Mesenchymal stem cell (in vitro differentiated cells and primary cell): ENCODE data around the gene ABHD2.
A peak's percentile ranks its signal among the peaks of the same experiment; 100 is the strongest.

Experiments
- DNase-seq: peaks from one replicate; pipeline ENCODE4 v3.0.0-alpha.2; 2013
- H2AFZ ChIP-seq: one replicate; pipeline ENCODE4 v1.6.1; 2013; ENCODE audit warnings: low read depth, mild to moderate bottlenecking, control low read depth, inconsistent platforms, low read length, moderate library complexity
- H2AK5ac ChIP-seq: 2 replicates; pipeline ENCODE4 v1.6.1; 2013; ENCODE audit warnings: low read length, moderate library complexity, mild to moderate bottlenecking, inconsistent platforms; ENCODE audit not compliant: severe bottlenecking
- H2BK120ac ChIP-seq: one replicate; pipeline ENCODE4 v1.6.1; 2013; ENCODE audit warnings: low read depth, mild to moderate bottlenecking, inconsistent platforms, low read length, moderate library complexity
- H2BK12ac ChIP-seq, 2 experiments: one replicate each; pipeline ENCODE4 v1.6.1; 2013; ENCODE audit warnings: inconsistent platforms in 2 of 2, low read length in 2 of 2, mild to moderate bottlenecking in 2 of 2, moderate library complexity in 2 of 2, control low read depth in 1 of 2
- H2BK15ac ChIP-seq: one replicate; pipeline ENCODE4 v1.6.1; 2013; ENCODE audit warnings: mild to moderate bottlenecking, low read depth, inconsistent platforms; ENCODE audit not compliant: poor library complexity, severe bottlenecking
- H2BK5ac ChIP-seq: 2 replicates; pipeline ENCODE4 v1.6.1; 2013; ENCODE audit warnings: low read depth, mild to moderate bottlenecking, low read length, control low read depth, inconsistent platforms; ENCODE audit not compliant: poor library complexity, severe bottlenecking
- H3K14ac ChIP-seq, 2 experiments: one replicate each; pipeline ENCODE4 v1.6.1; 2013; ENCODE audit warnings: inconsistent platforms in 2 of 2, low read length in 2 of 2, control low read depth in 1 of 2, mild to moderate bottlenecking in 1 of 2, moderate library complexity in 1 of 2
- H3K18ac ChIP-seq, 2 experiments: one replicate each; pipeline ENCODE4 v1.6.1; 2013; ENCODE audit warnings: inconsistent platforms in 2 of 2, low read length in 2 of 2, control low read depth in 1 of 2, low read depth in 1 of 2, mild to moderate bottlenecking in 1 of 2
- H3K23ac ChIP-seq, 2 experiments: one replicate each; pipeline ENCODE4 v1.6.1; 2013; ENCODE audit warnings: inconsistent platforms in 2 of 2, low read length in 2 of 2, mild to moderate bottlenecking in 2 of 2, moderate library complexity in 2 of 2, control low read depth in 1 of 2
- H3K27ac ChIP-seq: 2 replicates; pipeline ENCODE4 v1.5.1; 2013; ENCODE audit warnings: mild to moderate bottlenecking, moderate library complexity, low read length, control low read depth, inconsistent platforms; ENCODE audit not compliant: poor library complexity, severe bottlenecking
- H3K27me3 ChIP-seq, 2 experiments: 2 replicates each; pipeline versions ENCODE4 v1.6.1 to v1.7.0; 2013; ENCODE audit warnings: low read length in 2 of 2, mild to moderate bottlenecking in 2 of 2, moderate library complexity in 2 of 2, control low read depth in 1 of 2, inconsistent platforms in 1 of 2; ENCODE audit not compliant: control insufficient read depth in 1 of 2, insufficient read depth in 1 of 2
- H3K36me3 ChIP-seq, 2 experiments: 2 replicates each; pipeline versions ENCODE4 v1.6.1 to v1.7.0; 2013; ENCODE audit warnings: low read length in 2 of 2, control low read depth in 1 of 2, inconsistent platforms in 1 of 2, low read depth in 1 of 2, mild to moderate bottlenecking in 1 of 2; ENCODE audit not compliant: insufficient read depth in 2 of 2, control insufficient read depth in 1 of 2
- H3K4ac ChIP-seq, 2 experiments: one replicate each; pipeline ENCODE4 v1.6.1; 2013; ENCODE audit warnings: inconsistent platforms in 2 of 2, low read length in 2 of 2, mild to moderate bottlenecking in 2 of 2, moderate library complexity in 2 of 2, control low read depth in 1 of 2, low read depth in 1 of 2
- H3K4me1 ChIP-seq: 2 replicates; pipeline ENCODE4 v1.6.1; 2013; ENCODE audit warnings: low read depth, low read length, control low read depth; ENCODE audit not compliant: control insufficient read depth, insufficient read depth
- H3K4me2 ChIP-seq: 2 replicates; pipeline ENCODE4 v1.6.1; 2013; ENCODE audit warnings: low read length, mild to moderate bottlenecking, inconsistent platforms; ENCODE audit not compliant: poor library complexity, severe bottlenecking
- H3K4me3 ChIP-seq, 2 experiments: 2 replicates each; pipeline versions ENCODE4 v1.5.1 to v1.7.0; 2013; ENCODE audit warnings: low read length in 2 of 2, mild to moderate bottlenecking in 2 of 2, control low read depth in 1 of 2, low read depth in 1 of 2; ENCODE audit not compliant: insufficient read depth in 1 of 2
- H3K79me1 ChIP-seq: replicated peaks from 2 replicates; pipeline ENCODE4 v1.6.1; 2013; ENCODE audit warnings: mild to moderate bottlenecking, control low read depth, low read length, inconsistent platforms; ENCODE audit not compliant: poor library complexity, severe bottlenecking
- H3K9ac ChIP-seq: 2 replicates; pipeline ENCODE4 v1.7.0; 2013; ENCODE audit warnings: mild to moderate bottlenecking, low read length, moderate library complexity
- H3K9me3 ChIP-seq: 2 replicates; pipeline ENCODE4 v1.7.0; 2013; ENCODE audit warnings: mild to moderate bottlenecking, low read length; ENCODE audit not compliant: control insufficient read depth
- H4K8ac ChIP-seq: one replicate; pipeline ENCODE4 v1.6.1; 2013; ENCODE audit warnings: inconsistent platforms, mild to moderate bottlenecking, low read length, moderate library complexity
- H4K91ac ChIP-seq: one replicate; pipeline ENCODE4 v1.6.1; 2013; ENCODE audit warnings: mild to moderate bottlenecking, low read length, inconsistent platforms
- WGBS: methylation state at CpG from one replicate; pipeline ENCODE4 v1.1.7; 2013; ENCODE audit warnings: mixed read lengths; 5-methylcytosine and 5-hydroxymethylcytosine counted together

ABHD2 gene

GRCh38 chr15:89161666-89162065 lies 73.4 kb downstream of the ABHD2 start:
- H2AK5ac ChIP-seq: no peak overlapping the region

DNA sequence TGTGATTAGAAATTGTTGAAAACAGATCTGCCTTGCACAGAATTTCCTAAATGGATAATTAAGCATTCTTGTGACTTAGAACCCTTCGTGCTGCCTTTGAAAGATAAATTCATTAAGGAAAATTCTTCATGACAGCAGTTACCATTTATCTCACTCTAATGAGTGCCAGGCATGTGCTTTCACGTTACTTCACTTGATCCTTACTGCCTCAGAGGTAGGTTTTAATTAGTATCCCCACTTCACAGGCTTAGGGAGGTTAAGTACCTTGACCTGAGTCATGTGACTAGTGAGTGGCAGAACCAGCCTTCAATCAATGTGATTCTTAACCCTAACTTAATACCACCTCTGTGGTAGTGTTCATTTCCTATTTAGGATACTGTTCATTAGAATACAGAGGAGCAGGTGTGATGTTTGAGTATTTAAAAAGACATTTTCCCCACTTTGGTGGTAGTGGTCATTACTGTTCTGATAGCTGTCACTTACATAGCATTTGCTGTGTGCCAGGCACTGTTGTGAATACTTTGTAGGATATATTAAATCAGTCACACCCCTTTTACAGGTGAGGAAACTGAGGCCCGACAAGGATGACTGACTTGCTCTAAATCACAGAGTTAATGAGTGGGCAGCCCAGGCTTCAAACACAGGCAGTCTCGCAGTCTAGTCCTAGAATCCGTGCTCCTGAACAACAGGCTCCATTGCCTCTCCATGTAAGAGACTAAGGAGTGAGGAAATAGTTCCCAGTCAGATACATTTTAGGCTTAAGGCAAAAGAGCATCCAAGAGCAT lies 75.2 kb downstream of the ABHD2 start:
- Histone ChIP-seq H4K91ac (no peak overlapping the region), H2BK120ac (no peak overlapping the region), H2AFZ (no peak overlapping the region), H3K18ac (no peak overlapping the region), H3K4me1 (peaks cover 15% of the 10 kb centered on the region), H3K36me3 (peaks cover 0 to 70% of the 10 kb centered on the region in 2 experiments), H2BK12ac (no peak overlapping the region), H3K79me1 (peaks cover 4% of the 10 kb centered on the region), H3K4me2 (no peak overlapping the region), H2BK5ac (no peak overlapping the region), H2BK15ac (no peak overlapping the region), H3K9me3 (no peaks in the 10 kb centered on the region), H3K27ac (no peak overlapping the region), H3K4me3 (no peak overlapping the region), H3K4ac (no peak overlapping the region), H3K9ac (no peak overlapping the region), H3K27me3 (no peaks in the 10 kb centered on the region), H2AK5ac (no peak overlapping the region), H4K8ac (no peak overlapping the region), H3K23ac (no peak overlapping the region), H3K14ac (no peak overlapping the region)
- 91% methylated on average over 4 of the region's 5 CpGs for WGBS
- no peak for DNase-seq

More at GRCh38 chr15:89161666-89162065, 73.4 kb downstream of the ABHD2 start:
- Histone ChIP-seq H3K4me1 (peaks cover 6% of the 10 kb centered on the region), H3K27me3 (no peaks in the 10 kb centered on the region), H3K36me3 (peaks cover 3 to 73% of the 10 kb centered on the region in 2 experiments), H4K91ac (no peak overlapping the region), H3K4me2 (no peak overlapping the region), H2BK15ac (no peak overlapping the region), H2AFZ (no peak overlapping the region), H3K4ac (no peak overlapping the region), H3K79me1 (peaks cover 3% of the 10 kb centered on the region), H4K8ac (no peak overlapping the region), H3K27ac (no peak overlapping the region), H3K9ac (no peak overlapping the region), H3K4me3 (no peak overlapping the region), H3K18ac (no peak overlapping the region), H3K9me3 (no peaks in the 10 kb centered on the region), H2BK120ac (no peak overlapping the region), H3K23ac (no peak overlapping the region), H3K14ac (no peak overlapping the region), H2BK12ac (no peak overlapping the region), H2BK5ac (no peak overlapping the region)
- 90% methylated on average over 3 of the region's 3 CpGs for WGBS
- DNase-seq: no peak

DNA sequence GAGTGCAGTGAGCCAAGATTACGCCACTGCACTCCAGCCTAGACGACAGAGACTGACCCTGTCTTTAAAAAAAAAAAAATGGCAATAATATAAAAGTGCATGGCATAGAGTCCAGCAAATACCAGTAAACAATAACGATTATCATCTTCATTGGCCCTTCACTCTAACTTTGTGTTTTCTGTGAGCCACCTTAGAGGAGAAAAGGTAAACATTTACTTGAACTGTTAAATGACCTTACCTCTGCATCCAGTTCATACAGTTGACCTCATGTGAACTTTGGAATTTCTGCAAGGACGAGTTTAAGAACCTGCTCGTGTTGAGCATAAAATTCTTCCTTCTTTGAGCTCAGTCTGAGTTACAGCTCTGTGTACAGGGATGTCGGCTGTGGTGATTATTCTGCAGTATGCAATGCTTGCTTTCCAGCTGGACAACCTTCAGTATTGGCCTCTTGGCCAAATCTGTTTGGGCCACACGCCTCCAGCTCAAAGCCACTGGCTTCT lies 76.5 kb downstream of the ABHD2 start:
- H2AFZ ChIP-seq: no peak overlapping the region
- no peak overlapping the region for H3K4me2 ChIP-seq
- no peaks in the 10 kb centered on the region for H3K27me3 ChIP-seq
- no peaks in the 10 kb centered on the region for H3K9me3 ChIP-seq
- H3K4ac ChIP-seq: no peak overlapping the region
- 92% methylated on average over 5 of the region's 7 CpGs for WGBS
- H2AK5ac ChIP-seq: no peak overlapping the region
- no peak overlapping the region for H3K9ac ChIP-seq
- H3K18ac ChIP-seq: no peak overlapping the region
- no peak overlapping the region for H3K23ac ChIP-seq
- no peak overlapping the region for H4K8ac ChIP-seq
- H2BK120ac ChIP-seq: no peak overlapping the region
- H2BK15ac ChIP-seq: no peak overlapping the region
- peaks cover 15% of the 10 kb centered on the region for H3K4me1 ChIP-seq
- H2BK12ac ChIP-seq: no peak overlapping the region
- H3K79me1 ChIP-seq: peaks cover 6% of the 10 kb centered on the region
- H3K14ac ChIP-seq: no peak overlapping the region
- no peak for DNase-seq
- peaks cover 0 to 68% of the 10 kb centered on the region in 2 experiments for H3K36me3 ChIP-seq
- peak overlapping the region; percentile 52 for H3K27ac ChIP-seq
- H4K91ac ChIP-seq: no peak overlapping the region
- no peak overlapping the region for H2BK5ac ChIP-seq
- no peak overlapping the region for H3K4me3 ChIP-seq

DNA sequence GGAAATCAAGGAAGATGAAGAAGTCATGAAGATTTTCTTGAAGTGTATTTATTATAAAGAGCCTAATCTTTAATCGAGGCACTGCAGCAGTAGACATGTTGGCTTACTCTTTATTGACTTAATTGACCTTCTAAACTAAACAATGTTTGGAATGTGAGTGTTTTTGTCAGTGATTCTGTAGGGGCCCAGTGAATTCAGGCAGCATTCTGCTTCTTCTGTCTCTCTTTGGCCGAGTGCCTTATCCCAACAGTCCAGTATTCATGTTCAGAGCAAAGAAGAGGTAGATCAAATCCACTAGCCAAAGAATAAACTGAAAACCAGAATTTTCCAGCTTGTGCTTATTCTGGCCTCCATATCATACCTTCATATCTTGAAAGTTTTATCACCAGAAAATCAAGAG lies 77.4 kb downstream of the ABHD2 start:
- no peak overlapping the region for H3K27ac ChIP-seq
- H3K79me1 ChIP-seq: peaks cover 4% of the 10 kb centered on the region
- no peak overlapping the region for H2BK12ac ChIP-seq
- H3K9me3 ChIP-seq: no peaks in the 10 kb centered on the region
- no peak overlapping the region for H4K8ac ChIP-seq
- no peak overlapping the region for H4K91ac ChIP-seq
- no peak overlapping the region for H3K9ac ChIP-seq
- H2BK120ac ChIP-seq: no peak overlapping the region
- no peak overlapping the region for H3K4me3 ChIP-seq
- no peak overlapping the region for H3K4me2 ChIP-seq
- H3K4ac ChIP-seq: no peak overlapping the region
- H2AFZ ChIP-seq: no peak overlapping the region
- H2AK5ac ChIP-seq: no peak overlapping the region
- peaks cover 15% of the 10 kb centered on the region for H3K4me1 ChIP-seq
- WGBS: 83% methylated on average over 2 of the region's 2 CpGs
- no peak overlapping the region for H3K23ac ChIP-seq
- no peak overlapping the region for H2BK15ac ChIP-seq
- H3K18ac ChIP-seq: no peak overlapping the region
- peaks cover 0 to 66% of the 10 kb centered on the region in 2 experiments for H3K36me3 ChIP-seq
- no peak overlapping the region for H3K14ac ChIP-seq
- no peak overlapping the region for H2BK5ac ChIP-seq
- DNase-seq: no peak
- no peaks in the 10 kb centered on the region for H3K27me3 ChIP-seq
